ENCODE measurements around the gene EMP3. TPM values are rescaled to one million over a fixed set of nuclear protein-coding genes. Genes with fewer than 3 reads are reported as not detected.
"Not testable (repeated sequence)": the region's sequence is repeated elsewhere in the genome, so short reads cannot be mapped to it uniquely, and the experiment has no call there.

Gene EMP3
- total RNA-seq, 8 experiments from 2014 or later: 5.3 to 382 (median 35.3) TPM

DNA sequence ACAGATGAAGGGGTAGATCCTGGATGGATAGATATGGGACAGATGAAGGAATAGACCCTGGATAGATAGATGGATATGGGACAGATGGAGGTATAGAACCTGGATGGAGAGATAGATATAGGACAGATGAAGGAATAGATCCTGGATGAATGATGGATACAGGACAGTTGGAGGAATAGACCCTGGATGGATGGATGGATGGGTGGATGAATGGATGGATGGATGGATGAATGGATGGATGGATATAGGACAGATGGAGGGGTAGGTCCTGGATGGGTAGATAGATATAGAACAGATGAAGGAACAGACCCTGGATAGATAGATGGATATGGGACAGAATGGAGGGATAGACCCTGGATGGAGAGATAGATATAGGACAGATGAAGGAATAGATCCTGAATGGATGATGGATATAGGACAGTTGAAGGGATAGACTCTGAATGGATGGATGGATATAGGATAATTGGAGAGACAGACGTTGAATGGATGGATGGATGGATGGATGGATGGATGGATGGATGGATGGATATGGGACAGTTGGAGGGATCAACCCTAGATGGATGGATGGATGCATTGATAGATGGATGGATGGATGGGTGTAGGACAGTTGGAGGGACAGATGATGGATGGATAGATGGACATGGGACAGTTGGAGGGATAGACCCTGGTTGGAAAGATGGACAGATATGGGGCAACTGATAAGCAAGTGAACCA, 23.3 kb upstream of the EMP3 start:
- in situ Hi-C loops (cut with MboI; ENCODE audit: low pct_unique_long_range_greater_than_20kb in 2 of 9, low sequenced_read_pairs in 9 of 9, unreplicated experiment in 9 of 9): loop anchor here in 2 of 9 experiments (25.0 kb wide), 1 partner anchor 285 kb away; no protein-coding TSS in a partner anchor
- Histone ChIP-seq H3K4me3 (no peak overlapping the region), H3K27ac (no peak overlapping the region), H3K4me1 (replicated peaks in 1 of 2) (no peaks in the 10 kb centered on the region)
- no peak for ATAC-seq (replicated peaks in 6 of 8)
- 27 to 100% (median 80%) methylated on average over 1 of the region's 1 CpG; no CpG with 5 or more reads in 1 of the 10 experiments for WGBS, 10 experiments

DNA sequence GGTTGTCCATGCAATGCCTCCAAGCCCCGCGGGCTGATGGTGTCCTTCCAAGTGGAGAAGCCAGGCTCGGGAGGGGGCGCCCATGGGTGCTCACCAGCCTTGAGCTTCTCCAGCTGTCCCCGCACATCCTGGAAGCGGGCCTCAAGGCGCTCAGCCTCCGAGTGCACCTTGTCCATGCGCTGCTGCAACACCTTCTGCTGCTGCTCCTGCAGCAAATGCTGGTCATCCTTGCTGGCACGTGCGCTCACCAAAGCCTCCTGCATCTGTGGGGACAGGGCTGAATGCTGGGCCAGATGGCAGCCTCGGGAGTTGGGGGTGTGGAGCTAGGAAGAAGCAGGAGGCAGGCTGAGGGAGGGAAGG, 22.8 kb upstream of the EMP3 start:
- Histone ChIP-seq H3K4me1 (replicated peaks in 1 of 2) (no peaks in the 10 kb centered on the region), H3K27ac (no peak overlapping the region), H3K4me3 (no peak overlapping the region)
- 84 to 93% methylated on average over 3 to 5 of the region's 12 CpGs; no CpG with 5 or more reads in 8 of the 10 experiments for WGBS, 10 experiments
- ATAC-seq (replicated peaks in 6 of 8): no peak
- in situ Hi-C loops (cut with MboI; ENCODE audit: low pct_unique_long_range_greater_than_20kb in 2 of 9, low sequenced_read_pairs in 9 of 9, unreplicated experiment in 9 of 9): loop anchor here in 2 of 9 experiments (25.0 kb wide), 1 partner anchor 285 kb away; no protein-coding TSS in a partner anchor

DNA sequence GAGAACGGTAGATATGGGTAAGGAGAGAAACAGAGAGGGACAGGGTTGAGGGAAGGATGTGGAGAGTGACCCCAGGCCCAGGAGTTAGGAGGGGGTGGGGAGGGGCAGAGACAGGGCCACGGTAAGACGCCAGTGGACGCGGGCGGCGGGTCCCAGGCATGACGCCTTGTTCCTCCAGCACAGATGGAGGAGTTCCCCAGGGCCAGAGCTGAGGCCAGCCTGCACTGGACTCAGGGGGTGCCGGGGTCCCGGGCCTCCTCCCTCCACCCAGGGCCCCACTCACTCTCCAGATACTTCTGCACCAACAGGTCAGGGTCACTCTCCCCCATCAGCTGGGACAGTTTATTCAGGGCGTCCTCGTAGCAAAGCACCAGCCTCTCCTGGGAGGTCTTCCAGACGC, 22.0 kb upstream of the EMP3 start:
- in situ Hi-C loops (cut with MboI; ENCODE audit: low pct_unique_long_range_greater_than_20kb in 2 of 9, low sequenced_read_pairs in 9 of 9, unreplicated experiment in 9 of 9): loop anchor here in 2 of 9 experiments (25.0 kb wide), 1 partner anchor 284 kb away; no protein-coding TSS in a partner anchor
- Histone ChIP-seq H3K27ac (no peak overlapping the region), H3K4me1 (replicated peaks in 1 of 2) (peaks cover 0 to 2% of the 10 kb centered on the region in 2 donors), H3K4me3 (no peak overlapping the region)
- 40 to 100% (median 88%) methylated on average over 1 of the region's 13 CpGs; no CpG with 5 or more reads in 5 of the 10 experiments for WGBS, 10 experiments
- no peak for ATAC-seq (replicated peaks in 6 of 8)

DNA sequence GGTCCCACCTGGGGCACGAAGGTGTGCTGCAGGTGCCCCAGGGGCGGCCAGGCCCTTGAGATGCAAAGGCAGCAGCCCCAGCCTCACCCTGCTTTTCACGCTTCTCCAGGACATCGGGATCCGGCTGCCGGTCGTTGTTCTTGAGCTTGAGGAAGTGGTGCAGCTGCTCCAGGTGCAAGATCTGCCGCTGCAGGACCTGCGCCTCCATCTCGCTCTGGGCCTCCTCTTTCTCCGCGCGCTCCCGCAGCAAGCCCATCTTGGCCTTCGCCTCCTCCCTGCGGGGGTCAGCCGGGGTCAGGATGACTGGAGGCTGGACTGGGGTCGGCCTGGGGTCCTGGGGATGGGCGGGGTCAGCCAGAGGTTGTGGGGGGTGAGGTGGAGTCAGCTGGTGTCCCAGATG, 21.5 kb upstream of the EMP3 start:
- in situ Hi-C loops (cut with MboI; ENCODE audit: low pct_unique_long_range_greater_than_20kb in 2 of 9, low sequenced_read_pairs in 9 of 9, unreplicated experiment in 9 of 9): loop anchor here in 2 of 9 experiments (25.0 kb wide), 1 partner anchor 283 kb away; no protein-coding TSS in a partner anchor
- WGBS, 10 experiments: 80 to 95% methylated on average over 1 to 7 of the region's 19 CpGs; no CpG with 5 or more reads in 8 of the 10 experiments
- Histone ChIP-seq H3K4me1 (replicated peaks in 1 of 2) (peaks cover 5 to 7% of the 10 kb centered on the region in 2 donors), H3K27ac (no peak overlapping the region), H3K4me3 (no peak overlapping the region)
- ATAC-seq (replicated peaks in 6 of 8): no peak

DNA sequence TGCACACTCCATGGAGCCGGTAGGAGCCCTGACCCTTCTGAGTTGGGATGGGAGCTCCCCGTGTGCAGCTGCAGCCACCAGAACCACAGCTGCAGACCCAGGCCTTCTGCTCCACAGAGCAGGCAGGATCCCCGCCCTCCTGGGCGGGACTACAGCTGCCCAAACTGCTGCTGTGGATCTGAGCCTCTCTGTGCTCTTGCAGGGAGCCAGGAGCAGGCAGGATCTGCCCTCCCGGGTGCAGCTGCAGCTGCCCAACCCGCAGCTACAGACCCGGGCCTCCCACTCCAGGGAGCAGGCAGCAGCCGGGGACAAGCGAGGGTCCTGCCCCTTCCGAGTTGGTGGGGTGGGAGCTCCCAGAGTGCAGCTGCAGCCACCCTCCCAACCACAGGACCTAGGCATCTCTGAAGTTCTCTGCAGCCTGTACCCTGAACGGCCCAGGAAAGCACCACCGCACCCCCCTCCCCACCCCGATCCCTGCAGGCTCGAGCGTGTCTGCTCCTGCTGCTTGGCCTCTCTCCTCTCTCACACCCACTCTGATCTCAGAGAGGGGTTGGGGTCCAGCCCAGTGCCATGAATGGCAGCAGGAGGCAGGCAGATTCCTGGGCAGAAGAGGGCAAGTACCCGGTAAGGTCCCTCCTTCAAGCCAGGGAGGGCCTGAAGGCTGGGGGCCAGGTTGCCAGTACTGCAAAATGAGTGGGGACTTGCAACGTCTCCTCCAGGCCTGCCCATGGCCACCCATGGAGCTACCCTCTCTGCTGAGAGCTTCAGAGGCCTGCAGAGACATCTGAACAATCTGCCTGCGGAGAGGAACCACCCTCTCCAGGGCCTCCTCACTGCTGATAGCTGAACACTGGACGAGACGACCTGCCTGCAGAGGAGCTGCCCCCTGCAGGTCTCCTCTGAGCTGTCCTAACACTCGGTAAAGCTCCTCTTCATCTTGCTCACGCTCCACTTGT, 16.4 kb upstream of the EMP3 start:
- H3K4me3 ChIP-seq: no peak overlapping the region
- H3K27ac ChIP-seq: peak overlapping the region in 1 of 2 donors; percentile 17
- peaks cover 12 to 15% of the 10 kb centered on the region in 2 donors for H3K4me1 ChIP-seq (replicated peaks in 1 of 2)
- peak; percentile 44 to 93 (median 86) for ATAC-seq (replicated peaks in 6 of 8)
- in situ Hi-C loops (cut with MboI; ENCODE audit: low pct_unique_long_range_greater_than_20kb in 2 of 9, low sequenced_read_pairs in 9 of 9, unreplicated experiment in 9 of 9): loop anchor here in 2 of 9 experiments (25.0 kb wide), 1 partner anchor 278 kb away; no protein-coding TSS in a partner anchor
- WGBS, 10 experiments: 10 to 63% (median 25%) methylated on average over 1 to 6 of the region's 22 CpGs; no CpG with 5 or more reads in 4 of the 10 experiments

DNA sequence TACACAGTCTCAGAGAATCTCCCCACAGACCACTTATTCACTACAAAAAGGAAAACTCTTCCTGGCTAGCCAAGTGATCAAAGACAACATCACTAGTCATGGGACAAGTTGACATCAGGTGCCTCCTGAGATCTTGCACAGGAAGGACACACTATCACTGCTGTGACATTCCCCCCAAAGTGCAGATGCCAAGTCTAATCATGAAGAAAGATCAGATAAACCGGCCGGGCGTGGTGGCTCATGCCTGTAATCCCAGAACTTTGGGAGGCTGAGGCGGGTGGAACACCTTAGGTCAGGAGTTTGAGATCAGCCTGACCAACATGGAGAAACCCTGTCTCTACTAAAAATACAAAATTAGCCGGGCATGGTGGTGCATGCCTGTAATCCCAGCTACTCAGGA, 15.6 kb upstream of the EMP3 start:
- in situ Hi-C loops (cut with MboI; ENCODE audit: low pct_unique_long_range_greater_than_20kb in 2 of 9, low sequenced_read_pairs in 9 of 9, unreplicated experiment in 9 of 9): loop anchor here in 2 of 9 experiments (25.0 kb wide), 1 partner anchor 278 kb away; no protein-coding TSS in a partner anchor
- not testable (repeated sequence) for H3K4me3 ChIP-seq; ATAC-seq (replicated peaks in 6 of 8); H3K27ac ChIP-seq
- no CpG with 5 or more reads among the region's 5 CpGs for WGBS, 10 experiments
- peaks cover 12 to 15% of the 10 kb centered on the region in 2 donors for H3K4me1 ChIP-seq (replicated peaks in 1 of 2)

DNA sequence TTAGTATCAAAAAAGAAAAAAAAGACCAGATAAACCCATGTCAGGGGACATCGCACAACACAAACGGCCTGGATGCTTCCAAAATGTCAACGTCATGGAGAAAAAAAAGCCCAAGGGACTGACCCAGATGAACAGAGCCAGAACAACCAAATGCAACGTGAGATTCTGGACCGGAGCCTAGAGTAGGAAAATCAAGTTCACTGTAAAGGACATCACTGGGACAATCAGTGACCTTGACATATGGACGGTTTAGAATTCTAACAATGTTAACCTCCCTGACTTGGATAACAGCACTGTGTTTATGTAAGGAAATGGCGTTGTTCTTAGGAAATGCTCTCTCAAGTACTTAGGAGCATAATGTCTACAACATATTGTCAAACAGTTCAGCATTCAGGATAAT, 15.1 kb upstream of the EMP3 start:
- 61 to 95% (median 84%) methylated on average over 2 to 7 of the region's 7 CpGs for WGBS, 10 experiments
- Histone ChIP-seq H3K4me3 (no peak overlapping the region), H3K4me1 (replicated peaks in 1 of 2) (peaks cover 12 to 15% of the 10 kb centered on the region in 2 donors), H3K27ac (no peak overlapping the region)
- in situ Hi-C loops (cut with MboI; ENCODE audit: low pct_unique_long_range_greater_than_20kb in 2 of 9, low sequenced_read_pairs in 9 of 9, unreplicated experiment in 9 of 9): loop anchor here in 2 of 9 experiments (25.0 kb wide), 1 partner anchor 277 kb away; no protein-coding TSS in a partner anchor
- ATAC-seq (replicated peaks in 6 of 8): no peak

DNA sequence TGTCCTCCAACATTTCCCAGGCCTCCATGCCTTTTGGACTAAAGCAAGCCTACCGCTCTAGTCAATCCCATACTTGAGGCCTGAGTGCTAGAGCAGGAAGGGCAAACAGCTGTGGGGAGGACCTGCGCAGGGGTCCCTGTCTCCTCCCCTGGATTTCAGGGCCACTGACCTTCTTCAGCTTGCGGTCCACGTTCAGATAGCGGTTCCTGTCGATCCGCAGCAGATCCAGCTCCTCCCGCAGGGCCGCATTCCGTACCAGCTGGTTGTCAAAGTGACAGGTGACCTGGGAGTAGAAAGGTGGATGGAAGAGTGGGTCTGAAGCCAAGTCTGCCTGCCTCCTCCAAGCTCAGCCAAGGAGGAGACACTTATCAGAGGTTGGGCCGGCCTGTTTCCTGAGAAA, 14.0 kb upstream of the EMP3 start:
- no peak overlapping the region for H3K27ac ChIP-seq
- ATAC-seq (replicated peaks in 6 of 8): no peak
- 60 to 100% (median 90%) methylated on average over 1 to 7 of the region's 11 CpGs; no CpG with 5 or more reads in 3 of the 10 experiments for WGBS, 10 experiments
- H3K4me3 ChIP-seq: no peak overlapping the region
- H3K4me1 ChIP-seq (replicated peaks in 1 of 2): peaks cover 12 to 15% of the 10 kb centered on the region in 2 donors
- in situ Hi-C loops (cut with MboI; ENCODE audit: low pct_unique_long_range_greater_than_20kb in 2 of 9, low sequenced_read_pairs in 9 of 9, unreplicated experiment in 9 of 9): loop anchor here in 2 of 9 experiments (25.0 kb wide), 1 partner anchor 276 kb away; no protein-coding TSS in a partner anchor

DNA sequence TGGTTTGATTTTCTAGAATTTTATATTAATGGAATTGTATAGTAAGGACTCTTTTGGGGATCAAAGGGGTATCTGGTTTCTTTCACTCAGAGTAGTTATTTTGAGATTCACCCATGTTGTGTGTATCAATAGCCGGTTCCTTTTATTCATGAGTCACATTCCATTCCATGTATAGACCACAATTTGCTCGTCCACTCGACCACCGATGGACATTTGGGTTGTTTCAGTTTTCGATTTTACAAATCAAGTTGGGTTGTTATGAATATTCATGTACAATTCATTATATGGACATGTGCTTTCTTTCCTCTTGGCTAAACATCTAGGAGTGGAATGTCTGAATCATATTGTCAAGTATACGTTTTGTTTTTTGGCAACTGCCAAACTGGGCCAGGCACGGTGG, 9.6 kb upstream of the EMP3 start:
- in situ Hi-C loops (cut with MboI; ENCODE audit: low pct_unique_long_range_greater_than_20kb in 2 of 9, low sequenced_read_pairs in 9 of 9, unreplicated experiment in 9 of 9): loop anchor here in 2 of 9 experiments (25.0 kb wide), 1 partner anchor 272 kb away; no protein-coding TSS in a partner anchor
- peaks cover 7 to 17% of the 10 kb centered on the region in 2 donors for H3K4me1 ChIP-seq (replicated peaks in 1 of 2)
- WGBS, 10 experiments: 9 to 100% (median 80%) methylated on average over 1 to 7 of the region's 7 CpGs; no CpG with 5 or more reads in 1 of the 10 experiments
- no peak for ATAC-seq (replicated peaks in 6 of 8)
- H3K27ac ChIP-seq: no peak overlapping the region
- H3K4me3 ChIP-seq: no peak overlapping the region

DNA sequence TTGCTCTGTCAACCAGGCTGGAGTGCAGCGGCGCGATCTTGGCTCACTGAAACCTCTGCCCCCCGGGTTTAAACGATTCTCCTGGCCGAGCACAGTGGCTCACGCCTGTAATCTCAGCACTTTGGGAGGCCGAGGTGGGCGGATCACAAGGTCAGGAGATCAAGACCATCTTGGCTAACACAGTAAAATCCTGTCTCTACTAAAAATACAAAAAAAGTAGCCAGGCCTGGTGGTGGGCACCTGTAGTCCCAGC, 7.7 kb upstream of the EMP3 start:
- H3K27ac ChIP-seq; H3K4me3 ChIP-seq; ATAC-seq (replicated peaks in 6 of 8): not testable (repeated sequence)
- in situ Hi-C loops (cut with MboI; ENCODE audit: low pct_unique_long_range_greater_than_20kb in 2 of 9, low sequenced_read_pairs in 9 of 9, unreplicated experiment in 9 of 9): loop anchor here in 2 of 9 experiments (25.0 kb wide), 1 partner anchor 270 kb away; no protein-coding TSS in a partner anchor
- peaks cover 7 to 26% of the 10 kb centered on the region in 2 donors for H3K4me1 ChIP-seq (replicated peaks in 1 of 2)
- whole genome bisulfite sequencing, 10 experiments: 20 to 100% (median 68%) methylated on average over 1 to 4 of the region's 9 CpGs; no CpG with 5 or more reads in 6 of the 10 experiments

DNA sequence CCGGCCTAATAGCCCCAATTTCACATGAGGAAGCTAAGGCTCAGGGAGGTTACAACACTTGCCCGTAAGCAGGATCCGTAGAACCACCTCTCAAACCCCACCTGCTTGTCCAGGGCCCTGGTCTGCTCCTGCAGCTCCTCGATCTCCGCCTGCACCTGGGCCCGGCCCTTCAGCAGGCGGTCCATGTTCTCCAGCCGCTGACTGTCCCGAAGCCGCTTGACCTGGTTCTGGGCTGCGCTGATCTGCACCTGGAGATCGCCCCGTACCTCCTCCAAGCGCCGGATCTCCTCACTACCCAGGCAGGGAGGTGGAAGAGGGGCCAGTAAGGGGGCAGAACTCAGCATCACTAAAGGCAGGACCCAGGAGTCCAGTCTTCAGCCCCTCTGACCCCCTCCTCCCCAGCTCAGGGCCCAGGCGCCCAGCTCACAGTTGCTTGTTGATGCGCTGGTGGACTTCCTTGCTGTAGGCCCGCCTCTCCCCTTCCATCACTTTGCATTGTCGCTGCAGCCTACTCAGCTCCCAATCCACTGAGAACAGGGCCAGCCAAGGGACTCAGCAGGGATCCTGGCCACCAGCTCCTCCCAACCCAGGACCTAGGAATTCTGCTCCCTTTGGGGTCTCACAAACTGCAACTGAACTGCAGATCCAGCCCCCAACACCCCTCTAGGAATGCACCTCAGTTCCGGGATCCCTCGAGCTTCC, 6.9 kb upstream of the EMP3 start:
- in situ Hi-C loops (cut with MboI; ENCODE audit: low pct_unique_long_range_greater_than_20kb in 2 of 9, low sequenced_read_pairs in 9 of 9, unreplicated experiment in 9 of 9): loop anchor here in 2 of 9 experiments (25.0 kb wide), 1 partner anchor 269 kb away; no protein-coding TSS in a partner anchor
- peaks cover 7 to 26% of the 10 kb centered on the region in 2 donors for H3K4me1 ChIP-seq (replicated peaks in 1 of 2)
- no peak overlapping the region for H3K27ac ChIP-seq
- ATAC-seq (replicated peaks in 6 of 8): no peak
- WGBS, 10 experiments: 93 to 100% (median 97%) methylated on average over 1 to 13 of the region's 21 CpGs; no CpG with 5 or more reads in 7 of the 10 experiments
- H3K4me3 ChIP-seq: no peak overlapping the region

Data from motor neuron (in vitro differentiated cells).